ENCODE results near the gene LNX2. TPM values are rescaled to one million over a fixed set of nuclear protein-coding genes. Genes with fewer than 3 reads are reported as not detected.

The LNX2 gene
- total RNA-seq, 1 experiment from 2014 or later: 14.8 TPM

GRCh38 chr13:27592865-27593264 is 27.5 kb downstream of the LNX2 start:
- in situ Hi-C loops (cut with HindIII; ENCODE audit: low pct_unique_long_range_greater_than_20kb, low sequenced_read_pairs): no loop called here
- DNase-seq (ENCODE audit: low read depth, low spot score): no peak

DNA sequence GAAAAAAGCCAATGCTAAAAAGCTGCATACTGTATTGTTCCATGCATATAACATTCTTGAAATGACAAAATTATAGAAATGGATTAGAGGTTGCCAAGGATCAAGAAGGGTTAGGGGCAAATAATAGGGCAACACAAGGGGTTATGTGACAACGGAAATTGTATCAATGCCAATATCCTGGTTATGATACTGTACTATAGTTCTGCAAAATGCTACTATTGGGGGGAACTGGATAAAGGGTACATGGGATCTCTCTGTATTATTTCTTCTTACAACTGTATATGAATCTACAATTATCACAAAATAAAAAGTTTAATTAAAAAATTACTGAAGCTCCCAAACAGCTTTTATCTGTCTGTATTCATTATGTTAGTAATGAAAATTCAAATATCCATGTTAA is 31.9 kb downstream of the LNX2 start:
- in situ Hi-C loops (cut with HindIII; ENCODE audit: low pct_unique_long_range_greater_than_20kb, low sequenced_read_pairs): no loop called here
- no peak for DNase-seq (ENCODE audit: low read depth, low spot score)

GRCh38 chr13:27587095-27587746 is 33.1 kb downstream of the LNX2 start:
- no peak for DNase-seq (ENCODE audit: low read depth, low spot score)
- in situ Hi-C loops (cut with HindIII; ENCODE audit: low pct_unique_long_range_greater_than_20kb, low sequenced_read_pairs): no loop called here

DNA sequence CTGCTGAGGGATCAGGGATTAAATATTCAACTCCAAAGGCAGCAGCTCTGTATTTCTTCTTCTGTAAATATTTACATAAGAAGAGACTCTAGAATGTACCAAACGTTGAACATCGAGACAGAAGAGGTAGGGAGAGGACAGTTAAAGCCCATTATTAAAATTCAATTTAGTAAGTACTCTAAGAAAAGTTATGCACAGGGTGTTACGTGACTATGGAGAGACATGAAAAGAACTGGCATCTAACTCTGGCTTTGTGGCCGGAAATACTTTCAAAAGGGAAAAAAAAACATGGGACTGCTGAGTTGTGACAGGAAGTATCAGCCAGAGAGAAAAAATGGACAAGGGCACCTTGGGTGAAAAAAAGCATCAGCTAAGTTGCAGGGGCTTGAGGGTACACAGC is 36.7 kb downstream of the LNX2 start:
- no peak for DNase-seq (ENCODE audit: low read depth, low spot score)

DNA sequence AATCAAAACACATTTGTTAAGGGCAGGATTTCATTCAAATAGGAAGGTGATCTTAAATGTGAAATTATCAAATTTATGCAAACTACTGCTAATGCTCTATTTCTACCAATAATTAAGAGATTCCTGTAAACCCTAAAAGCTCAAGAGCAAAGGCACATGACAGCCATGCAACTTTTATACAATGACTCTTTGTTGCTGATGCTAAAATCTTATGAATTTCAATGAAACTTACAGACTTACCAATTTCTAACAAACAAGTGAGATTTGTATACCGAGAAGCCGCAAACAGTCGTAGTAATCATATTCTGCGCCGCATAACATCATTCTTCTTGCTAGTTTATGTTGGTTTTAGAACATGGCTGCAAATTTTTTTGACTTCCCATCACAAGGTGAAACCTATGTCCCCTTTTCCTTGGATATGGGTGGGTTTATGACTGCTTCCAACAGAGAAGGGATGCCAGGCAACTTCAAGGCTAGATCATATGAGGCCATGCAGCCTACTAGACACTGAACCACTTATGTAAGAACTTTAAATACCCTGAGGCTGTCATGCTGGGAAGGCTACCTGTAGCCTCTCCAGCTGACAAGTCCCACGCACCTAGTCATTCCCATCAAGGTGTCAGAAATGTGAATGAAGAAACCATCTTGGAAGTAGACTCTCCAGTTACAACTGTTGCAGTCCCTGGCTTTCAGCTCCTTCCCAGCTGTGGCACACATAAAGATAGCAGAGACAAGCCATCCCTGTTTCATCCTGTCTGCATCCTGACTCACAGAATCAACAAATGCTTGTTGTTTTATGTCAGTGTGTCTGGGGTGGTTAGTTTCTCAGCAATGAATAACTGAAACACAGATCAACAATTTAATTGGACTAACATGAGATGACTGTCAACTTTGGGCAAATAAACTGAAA is 42.0 kb downstream of the LNX2 start:
- in situ Hi-C loops (cut with HindIII; ENCODE audit: low pct_unique_long_range_greater_than_20kb, low sequenced_read_pairs): no loop called here
- peak; percentile 83 for DNase-seq (ENCODE audit: low read depth, low spot score)

More for the DNA sequence above, 36.7 kb downstream of the LNX2 start:
- in situ Hi-C loops (cut with HindIII; ENCODE audit: low pct_unique_long_range_greater_than_20kb, low sequenced_read_pairs): no loop called here

- DNase-seq (ENCODE audit: low read depth, low spot score): no peak
- in situ Hi-C loops (cut with HindIII; ENCODE audit: low pct_unique_long_range_greater_than_20kb, low sequenced_read_pairs): no loop called here
Observed at GRCh38 chr13:27574661-27575060, 45.7 kb downstream of the LNX2 start.

- peak; percentile 6 for DNase-seq (ENCODE audit: low read depth, low spot score)
- in situ Hi-C loops (cut with HindIII; ENCODE audit: low pct_unique_long_range_greater_than_20kb, low sequenced_read_pairs): no loop called here
Observed at GRCh38 chr13:27573265-27573664, 47.1 kb downstream of the LNX2 start.

- in situ Hi-C loops (cut with HindIII; ENCODE audit: low pct_unique_long_range_greater_than_20kb, low sequenced_read_pairs): no loop called here
- DNase-seq (ENCODE audit: low read depth, low spot score): no peak
Observed at GRCh38 chr13:27572234-27572901, 48.0 kb downstream of the LNX2 start.

- in situ Hi-C loops (cut with HindIII; ENCODE audit: low pct_unique_long_range_greater_than_20kb, low sequenced_read_pairs): no loop called here
Observed at GRCh38 chr13:27570906-27571305, 49.4 kb downstream of the LNX2 start.

DNA sequence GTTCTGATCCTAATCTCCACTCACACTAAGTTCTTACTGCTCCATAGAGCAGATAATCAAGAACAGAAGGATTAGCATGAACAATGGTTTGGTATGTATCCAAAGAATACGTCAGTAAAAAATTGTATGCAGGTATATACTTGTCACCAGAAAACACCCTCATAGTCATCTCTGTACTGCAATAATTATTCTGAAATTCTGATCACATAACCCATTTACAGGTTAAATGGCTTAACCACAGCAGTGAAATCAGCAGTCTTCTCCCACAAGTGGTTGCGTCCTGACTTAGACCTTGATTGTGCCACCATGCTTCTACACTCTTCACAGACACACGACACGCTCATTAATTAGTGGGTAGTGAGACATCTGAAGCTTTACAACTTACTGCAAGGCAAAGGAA is 50.9 kb downstream of the LNX2 start:
- DNase-seq (ENCODE audit: low read depth, low spot score): no peak
- in situ Hi-C loops (cut with HindIII; ENCODE audit: low pct_unique_long_range_greater_than_20kb, low sequenced_read_pairs): no loop called here

More at GRCh38 chr13:27570906-27571305, 49.4 kb downstream of the LNX2 start:
- no peak for DNase-seq (ENCODE audit: low read depth, low spot score)

DNA sequence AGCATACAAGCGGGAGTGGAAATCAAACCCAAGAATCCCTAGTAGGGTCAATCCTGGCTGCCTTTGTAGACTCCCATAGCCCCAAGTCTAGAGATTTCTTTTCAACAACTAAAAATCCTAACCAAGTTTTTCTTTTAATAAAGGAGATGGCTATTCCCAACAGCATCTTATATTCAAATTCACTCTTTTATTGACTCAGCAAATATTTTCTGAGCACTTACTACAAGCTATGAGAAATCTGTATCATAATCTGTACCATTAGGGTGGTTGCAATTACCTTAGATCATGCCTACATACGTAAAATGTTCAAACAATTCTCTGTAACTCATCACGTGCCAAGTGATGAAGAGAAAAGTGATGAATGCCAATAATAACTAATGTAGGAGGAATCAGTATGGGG is 54.5 kb downstream of the LNX2 start:
- in situ Hi-C loops (cut with HindIII; ENCODE audit: low pct_unique_long_range_greater_than_20kb, low sequenced_read_pairs): no loop called here
- DNase-seq (ENCODE audit: low read depth, low spot score): no peak

GRCh38 chr13:27562457-27562856 is 57.9 kb downstream of the LNX2 start:
- no peak for DNase-seq (ENCODE audit: low read depth, low spot score)
- in situ Hi-C loops (cut with HindIII; ENCODE audit: low pct_unique_long_range_greater_than_20kb, low sequenced_read_pairs): no loop called here

- in situ Hi-C loops (cut with HindIII; ENCODE audit: low pct_unique_long_range_greater_than_20kb, low sequenced_read_pairs): no loop called here
- DNase-seq (ENCODE audit: low read depth, low spot score): no peak
Observed at GRCh38 chr13:27559719-27560118, 60.6 kb downstream of the LNX2 start.

DNA sequence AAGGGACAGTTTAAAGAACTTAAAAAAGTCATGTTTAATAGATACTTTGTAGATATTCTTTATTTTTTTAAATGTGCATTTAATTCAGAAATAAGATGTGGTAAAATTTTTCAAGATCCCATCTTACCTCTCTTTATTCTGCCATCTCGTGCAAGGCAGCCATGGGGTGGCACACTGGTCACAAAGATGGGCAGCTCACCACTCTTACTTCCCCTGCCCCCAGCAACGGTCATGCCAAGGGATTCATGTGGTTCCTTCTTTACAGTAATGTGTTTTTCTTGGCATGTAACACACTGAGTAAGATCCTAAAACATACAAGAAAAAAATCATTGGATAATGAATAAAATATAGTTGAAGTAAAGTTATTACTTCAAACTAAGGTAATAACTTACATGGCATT is 64.2 kb downstream of the LNX2 start:
- peak; percentile 67 for DNase-seq (ENCODE audit: low read depth, low spot score)
- in situ Hi-C loops (cut with HindIII; ENCODE audit: low pct_unique_long_range_greater_than_20kb, low sequenced_read_pairs): no loop called here

DNA sequence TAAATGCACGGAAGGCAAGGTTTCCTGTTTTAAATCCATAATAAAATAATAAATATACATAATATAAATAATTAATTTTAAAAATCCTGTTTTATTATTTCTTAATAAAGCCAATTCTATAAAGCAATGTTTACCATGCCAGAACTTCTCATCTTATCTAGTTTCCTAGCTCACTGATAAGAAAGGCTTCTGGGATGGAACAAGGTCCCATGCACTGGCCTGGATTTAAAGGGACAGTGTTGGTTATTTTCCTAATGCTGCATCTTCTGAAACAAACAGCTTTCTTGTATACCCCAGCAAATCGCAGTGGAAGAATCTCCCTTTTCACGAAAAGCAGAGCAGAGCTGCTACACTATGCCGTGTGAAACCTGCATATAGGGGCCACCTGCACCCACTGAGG is 68.8 kb downstream of the LNX2 start:
- in situ Hi-C loops (cut with HindIII; ENCODE audit: low pct_unique_long_range_greater_than_20kb, low sequenced_read_pairs): no loop called here

DNA sequence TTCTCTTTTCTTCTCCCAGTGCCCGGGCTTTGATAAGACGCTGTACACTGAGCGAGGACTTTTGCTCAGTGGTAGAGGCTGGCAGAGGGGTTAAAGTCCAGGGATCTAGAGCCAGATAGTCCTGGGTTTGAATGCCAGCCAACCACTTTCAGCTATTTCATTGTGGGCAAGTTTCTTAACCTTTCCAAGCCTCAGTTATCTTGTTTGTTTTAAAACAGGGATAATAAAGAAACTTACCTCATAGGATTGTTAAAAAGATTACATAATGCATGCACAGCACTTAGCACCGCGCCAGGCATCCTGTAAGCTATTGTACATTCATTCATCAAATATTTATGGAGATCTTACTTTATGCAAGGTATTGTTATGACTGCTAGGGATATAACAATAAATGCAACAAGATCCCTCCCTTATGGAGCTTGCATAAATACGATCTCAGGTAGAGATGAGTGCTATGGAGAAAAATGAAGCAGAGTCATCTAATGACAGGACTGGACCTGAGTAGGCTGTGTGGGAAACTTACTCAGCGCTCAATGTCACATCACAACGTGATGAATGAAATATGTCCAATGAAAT is 70.8 kb downstream of the LNX2 start:
- in situ Hi-C loops (cut with HindIII; ENCODE audit: low pct_unique_long_range_greater_than_20kb, low sequenced_read_pairs): no loop called here

More for the DNA sequence above, 68.8 kb downstream of the LNX2 start:
- no peak for DNase-seq (ENCODE audit: low read depth, low spot score)

DNA sequence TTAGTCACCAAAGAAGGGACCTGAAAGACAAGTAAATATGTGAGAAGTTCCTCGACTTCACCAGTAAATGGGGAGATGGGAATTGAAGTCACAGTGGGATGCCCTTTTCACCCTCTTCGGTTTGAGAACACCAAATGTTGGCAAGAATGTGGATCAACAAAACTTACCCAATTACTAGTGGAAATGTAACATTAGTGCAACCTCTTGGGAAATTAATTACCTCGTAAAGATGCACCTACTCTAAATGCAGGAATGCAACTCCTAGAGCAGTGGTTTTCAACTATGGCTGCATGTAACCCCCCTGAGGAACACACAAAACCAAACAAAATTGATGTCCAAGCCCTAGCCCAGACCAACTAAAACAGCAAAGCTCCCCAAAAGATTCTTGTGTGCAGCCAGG is 78.1 kb downstream of the LNX2 start:
- DNase-seq (ENCODE audit: low read depth, low spot score): no peak
- in situ Hi-C loops (cut with HindIII; ENCODE audit: low pct_unique_long_range_greater_than_20kb, low sequenced_read_pairs): no loop called here

More for the DNA sequence above, 70.8 kb downstream of the LNX2 start:
- no peak for DNase-seq (ENCODE audit: low read depth, low spot score)

DNA sequence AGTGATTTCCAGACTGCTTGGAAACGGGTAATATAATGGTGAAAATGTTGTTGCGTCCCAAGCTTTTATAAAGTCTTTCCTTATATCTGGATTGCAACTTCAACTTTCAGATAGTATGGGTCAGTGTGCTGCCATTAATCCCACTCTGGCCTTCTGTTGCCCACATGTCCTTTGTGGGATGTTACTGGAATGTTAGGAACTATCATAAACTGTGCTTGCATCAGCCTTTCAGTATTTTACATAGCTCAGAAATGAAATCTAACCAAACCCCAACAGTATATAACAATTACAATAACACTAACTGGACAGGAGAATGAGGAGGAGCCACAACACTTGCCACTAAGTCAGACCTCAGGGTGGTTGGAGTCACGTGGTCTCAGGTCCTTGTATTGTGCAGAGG is 78.9 kb downstream of the LNX2 start:
- in situ Hi-C loops (cut with HindIII; ENCODE audit: low pct_unique_long_range_greater_than_20kb, low sequenced_read_pairs): no loop called here
- DNase-seq (ENCODE audit: low read depth, low spot score): no peak
